GM12873 (cell line): ENCODE data around the gene TKTL1.

ENCODE experiments used
- TF ChIP-seq, protein P1 (sequence below): IDR thresholded peaks from 2 replicates; pipeline ENCODE4 v1.5.1; 2012; ENCODE audit warnings: low read depth, mild to moderate bottlenecking, moderate library complexity, low read length, control low read depth; ENCODE audit not compliant: insufficient read depth; ENCODE audit errors: missing control alignments

Gene TKTL1

DNA sequence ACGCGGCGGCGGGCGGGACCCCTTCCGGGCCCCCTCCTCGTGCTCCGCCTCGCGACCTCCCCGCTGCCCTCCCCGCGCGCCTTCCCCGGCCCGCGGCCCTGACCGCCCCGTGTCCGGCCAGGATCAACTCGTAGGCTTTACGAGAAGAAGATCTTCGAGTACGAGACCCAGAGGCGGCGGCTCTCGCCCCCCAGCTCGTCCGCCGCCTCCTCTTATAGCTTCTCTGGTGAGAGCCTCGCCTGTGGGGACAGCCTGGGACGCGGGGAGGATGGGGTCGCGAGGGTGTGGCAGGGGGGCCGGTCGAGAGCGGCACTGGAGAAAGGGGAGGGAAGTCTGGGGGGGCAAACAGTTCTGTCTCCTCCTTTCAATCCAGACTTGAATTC is 84.0 kb downstream of the TKTL1 start:
- TF ChIP-seq, protein P1, sequence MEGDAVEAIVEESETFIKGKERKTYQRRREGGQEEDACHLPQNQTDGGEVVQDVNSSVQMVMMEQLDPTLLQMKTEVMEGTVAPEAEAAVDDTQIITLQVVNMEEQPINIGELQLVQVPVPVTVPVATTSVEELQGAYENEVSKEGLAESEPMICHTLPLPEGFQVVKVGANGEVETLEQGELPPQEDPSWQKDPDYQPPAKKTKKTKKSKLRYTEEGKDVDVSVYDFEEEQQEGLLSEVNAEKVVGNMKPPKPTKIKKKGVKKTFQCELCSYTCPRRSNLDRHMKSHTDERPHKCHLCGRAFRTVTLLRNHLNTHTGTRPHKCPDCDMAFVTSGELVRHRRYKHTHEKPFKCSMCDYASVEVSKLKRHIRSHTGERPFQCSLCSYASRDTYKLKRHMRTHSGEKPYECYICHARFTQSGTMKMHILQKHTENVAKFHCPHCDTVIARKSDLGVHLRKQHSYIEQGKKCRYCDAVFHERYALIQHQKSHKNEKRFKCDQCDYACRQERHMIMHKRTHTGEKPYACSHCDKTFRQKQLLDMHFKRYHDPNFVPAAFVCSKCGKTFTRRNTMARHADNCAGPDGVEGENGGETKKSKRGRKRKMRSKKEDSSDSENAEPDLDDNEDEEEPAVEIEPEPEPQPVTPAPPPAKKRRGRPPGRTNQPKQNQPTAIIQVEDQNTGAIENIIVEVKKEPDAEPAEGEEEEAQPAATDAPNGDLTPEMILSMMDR, result no peak
